Muscle of leg (tissue), 11 donors: ENCODE results near the gene ZFC3H1. TPM values are rescaled to one million over a fixed set of nuclear protein-coding genes. Genes with fewer than 3 reads are reported as not detected.

Source experiments
- DNase-seq: peaks from one replicate; pipeline ENCODE4 v3.0.0; 2013
- H3K27ac ChIP-seq: one replicate; pipeline ENCODE4 v1.5.1; 2013; ENCODE audit warnings: mild to moderate bottlenecking, low read length, control low read depth
- H3K27me3 ChIP-seq: one replicate; pipeline ENCODE4 v1.6.1; 2013; ENCODE audit warnings: low read length; ENCODE audit not compliant: control insufficient read depth, insufficient read depth
- H3K36me3 ChIP-seq: one replicate; pipeline ENCODE4 v1.6.1; 2013; ENCODE audit warnings: low read length; ENCODE audit not compliant: control insufficient read depth, insufficient read depth
- H3K4me1 ChIP-seq: one replicate; pipeline ENCODE4 v1.6.1; 2013; ENCODE audit warnings: low read length; ENCODE audit not compliant: control insufficient read depth, insufficient read depth
- H3K4me3 ChIP-seq: one replicate; pipeline ENCODE4 v1.5.1; 2013; ENCODE audit warnings: low read length, control low read depth
- H3K9me3 ChIP-seq: replicated peaks from 2 replicates; pipeline ENCODE4 v1.6.1; 2013; ENCODE audit warnings: low read depth, low read length; ENCODE audit not compliant: control insufficient read depth
- WGBS: methylation state at CpG from one replicate; pipeline ENCODE4 v1.1.5; 2013; ENCODE audit warnings: missing lambda C conversion rate; ENCODE audit not compliant: insufficient coverage; 5-methylcytosine and 5-hydroxymethylcytosine counted together
- polyA plus RNA-seq, 8 donors: library from polyadenylated mRNA; unstranded; fragments of 120-200 nt; gene quantifications; one replicate each; pipeline versions ENCODE4 v1.2.1 to v1.2.3, GENCODE V29; 2013; ENCODE audit warnings: inconsistent platforms in 1 of 8, low replicate concordance in 1 of 8; ENCODE audit not compliant: insufficient read length in 8 of 8, insufficient read depth in 1 of 8
- total RNA-seq: library from RNA; stranded (reverse); fragments of 120-200 nt; gene quantifications from one replicate; pipeline ENCODE4 v1.2.4, GENCODE V29; 2013

Gene ZFC3H1
- total and polyA plus RNA-seq, 9 donors: 25.5 to 44.3 (median 32.7) TPM

DNA sequence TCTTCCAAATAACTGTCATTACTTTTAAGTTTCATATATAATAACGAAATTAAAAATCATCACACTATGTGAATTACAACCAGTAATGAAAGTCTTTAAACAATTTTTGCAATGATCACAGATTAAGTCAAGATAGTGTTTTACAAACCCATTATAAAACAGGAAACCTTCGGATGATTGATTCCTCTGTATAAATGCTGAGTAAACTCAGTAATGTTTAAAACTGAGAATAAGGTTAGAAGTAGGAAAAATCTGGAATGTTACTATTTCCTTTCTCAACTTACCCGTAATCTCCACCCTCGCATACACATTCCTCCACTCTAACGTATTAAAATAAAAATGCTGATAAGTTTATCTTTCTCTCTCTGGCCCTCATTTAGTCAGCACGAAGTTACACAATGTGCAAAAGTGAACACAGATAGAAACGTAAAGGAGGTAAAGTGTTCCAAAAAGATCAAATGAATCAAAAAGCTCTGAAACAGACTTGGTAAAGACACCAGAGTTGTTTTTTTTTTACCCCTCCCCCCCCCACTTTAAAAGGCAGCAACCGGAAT, 1.6 kb downstream of the ZFC3H1 start:
- no CpG with 5 or more reads among the region's 8 CpGs for WGBS
- no peak for DNase-seq

DNA sequence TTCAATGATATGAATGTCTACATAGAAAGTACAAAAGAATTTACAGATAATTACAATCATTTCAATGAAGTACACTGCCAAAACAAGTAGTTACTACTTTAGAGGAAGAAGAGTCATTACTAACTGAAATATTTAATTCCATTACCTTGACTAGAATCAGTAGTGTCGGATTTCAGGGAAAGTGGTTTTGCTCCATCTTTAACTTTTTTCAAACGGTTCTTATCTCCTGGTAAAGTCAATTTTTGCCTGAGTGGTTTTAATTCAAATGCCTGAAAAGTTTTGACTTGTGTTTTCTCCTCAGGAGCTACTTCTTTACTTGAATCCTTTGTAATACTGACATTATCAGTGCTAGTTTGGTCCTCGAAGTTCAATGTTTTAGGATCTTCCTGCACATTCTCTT, 6.9 kb downstream of the ZFC3H1 start:
- no peak for DNase-seq
- H3K27me3 ChIP-seq: no peaks in the 10 kb centered on the region
- WGBS: no CpG with 5 or more reads among the region's 3 CpGs
- H3K36me3 ChIP-seq: peaks cover 20% of the 10 kb centered on the region
- H3K9me3 ChIP-seq: peaks cover 8% of the 10 kb centered on the region
- no peak overlapping the region for H3K4me3 ChIP-seq
- no peak overlapping the region for H3K27ac ChIP-seq
- H3K4me1 ChIP-seq: peaks cover 5% of the 10 kb centered on the region

More for the DNA sequence above, 1.6 kb downstream of the ZFC3H1 start:
- Histone ChIP-seq H3K9me3 (no peaks in the 10 kb centered on the region), H3K27me3 (no peaks in the 10 kb centered on the region), H3K4me1 (peaks cover 7% of the 10 kb centered on the region), H3K36me3 (peaks cover 14% of the 10 kb centered on the region), H3K4me3 (peak overlapping the region; percentile 95), H3K27ac (peak overlapping the region; percentile 99)

DNA sequence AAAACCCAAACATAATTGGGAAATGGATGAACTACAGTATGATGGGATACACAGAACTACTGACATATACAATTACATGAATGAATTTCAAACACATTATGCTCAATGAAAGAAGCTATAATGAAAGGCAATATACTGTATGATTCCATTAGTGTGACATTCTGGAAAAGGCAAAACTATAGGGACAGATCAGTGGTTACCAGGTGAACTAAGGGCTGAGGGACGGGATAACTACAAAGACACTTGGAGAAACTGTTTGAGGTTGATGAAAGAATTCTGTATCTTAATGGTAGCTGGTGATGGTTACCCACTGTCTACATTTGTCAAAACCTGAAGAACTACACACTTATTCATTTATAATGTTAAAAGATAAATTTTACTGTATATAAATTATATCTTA, 7.7 kb downstream of the ZFC3H1 start:
- no CpG with 5 or more reads among the region's 1 CpG for WGBS
- H3K27me3 ChIP-seq: no peaks in the 10 kb centered on the region
- H3K36me3 ChIP-seq: peaks cover 18% of the 10 kb centered on the region
- H3K9me3 ChIP-seq: peaks cover 8% of the 10 kb centered on the region
- no peak overlapping the region for H3K4me3 ChIP-seq
- DNase-seq: no peak
- no peaks in the 10 kb centered on the region for H3K4me1 ChIP-seq
- no peak overlapping the region for H3K27ac ChIP-seq

DNA sequence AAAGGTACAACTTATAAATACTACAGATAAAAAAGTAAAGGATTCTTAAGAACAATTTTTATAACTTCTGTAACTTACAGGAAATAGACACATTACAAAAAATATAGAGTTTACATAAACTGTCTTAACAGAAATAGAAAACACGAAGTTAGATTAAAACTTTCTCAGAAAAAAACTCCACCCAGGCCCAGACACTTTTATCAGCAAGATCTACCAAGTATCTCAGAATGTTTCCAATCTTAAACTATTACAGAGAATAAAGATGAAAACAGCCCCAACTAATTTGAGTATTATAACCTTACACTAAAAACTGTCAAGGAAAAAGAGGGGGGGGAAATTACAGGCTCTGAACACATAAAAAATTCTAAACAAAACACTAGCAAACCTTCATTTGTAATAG, 8.2 kb downstream of the ZFC3H1 start:
- no peak for DNase-seq
- peaks cover 8% of the 10 kb centered on the region for H3K9me3 ChIP-seq
- peaks cover 18% of the 10 kb centered on the region for H3K36me3 ChIP-seq
- no peak overlapping the region for H3K27ac ChIP-seq
- H3K27me3 ChIP-seq: no peaks in the 10 kb centered on the region
- no CpG with 5 or more reads among the region's 1 CpG for WGBS
- no peak overlapping the region for H3K4me3 ChIP-seq
- no peaks in the 10 kb centered on the region for H3K4me1 ChIP-seq

DNA sequence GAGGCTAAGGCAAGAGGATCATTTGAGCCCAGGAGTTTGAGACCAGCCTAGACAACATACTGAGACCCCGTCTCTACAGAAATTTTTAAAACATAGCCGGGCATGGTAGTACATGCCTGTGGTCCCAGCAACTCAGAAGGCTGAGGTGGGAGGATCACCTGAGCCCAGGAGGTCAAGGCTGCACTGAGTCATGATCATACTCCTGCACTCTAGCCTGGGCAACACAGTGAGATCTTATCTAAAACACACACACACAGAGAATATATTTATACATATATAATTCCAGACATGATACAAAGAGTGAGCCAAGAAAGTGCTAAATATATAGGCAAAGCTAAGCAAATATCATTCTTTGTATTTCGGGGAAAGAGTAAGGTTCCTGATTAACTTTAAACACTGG, 9.4 kb downstream of the ZFC3H1 start:
- DNase-seq: no peak
- no peaks in the 10 kb centered on the region for H3K4me1 ChIP-seq
- no peak overlapping the region for H3K27ac ChIP-seq
- no peak overlapping the region for H3K4me3 ChIP-seq
- 100% methylated on average over 1 of the region's 3 CpGs for WGBS
- peaks cover 17% of the 10 kb centered on the region for H3K36me3 ChIP-seq
- no peaks in the 10 kb centered on the region for H3K27me3 ChIP-seq
- peaks cover 8% of the 10 kb centered on the region for H3K9me3 ChIP-seq

DNA sequence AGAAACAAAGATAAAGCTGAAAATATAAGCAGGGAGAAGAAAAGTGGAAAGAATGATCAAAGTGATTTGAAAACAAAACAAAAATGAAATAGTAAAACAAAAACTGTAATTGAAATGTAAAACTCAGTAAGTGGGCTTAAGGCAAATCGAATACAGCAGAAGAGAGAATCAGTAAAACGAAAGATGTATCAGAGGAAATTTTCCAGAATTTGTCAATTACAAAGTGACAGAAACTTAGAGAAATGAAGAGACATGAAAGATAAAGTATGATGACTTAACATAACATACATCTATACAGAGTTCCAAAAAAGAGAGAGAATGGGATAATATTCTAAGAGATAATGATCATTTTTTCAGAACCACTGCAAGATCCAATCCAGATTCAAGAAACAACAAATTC, 10.5 kb downstream of the ZFC3H1 start:
- H3K27me3 ChIP-seq: no peaks in the 10 kb centered on the region
- H3K4me1 ChIP-seq: no peaks in the 10 kb centered on the region
- no peak overlapping the region for H3K4me3 ChIP-seq
- no peak overlapping the region for H3K27ac ChIP-seq
- H3K9me3 ChIP-seq: peaks cover 8% of the 10 kb centered on the region
- no CpG with 5 or more reads among the region's 2 CpGs for WGBS
- H3K36me3 ChIP-seq: peaks cover 9% of the 10 kb centered on the region
- no peak for DNase-seq

DNA sequence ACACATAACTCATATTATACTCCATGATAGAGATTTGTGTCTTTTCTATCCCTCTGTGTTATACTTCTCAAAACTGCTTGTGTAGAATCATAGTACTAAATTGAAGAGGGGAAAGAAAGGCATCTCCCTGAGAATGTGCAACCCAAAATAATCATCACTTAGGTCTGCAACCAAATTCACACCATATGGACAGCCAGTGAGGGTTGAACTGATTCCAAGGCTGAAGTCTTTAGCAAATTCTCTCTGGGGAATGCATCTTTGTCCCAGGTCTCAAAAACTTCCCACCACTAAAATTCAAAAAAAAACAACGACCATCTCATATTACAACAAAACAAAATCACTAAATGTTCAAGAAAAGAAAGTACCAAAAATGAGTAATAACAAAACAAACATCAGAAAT, 11.0 kb downstream of the ZFC3H1 start:
- no CpG with 5 or more reads among the region's 1 CpG for WGBS
- H3K27ac ChIP-seq: no peak overlapping the region
- H3K4me3 ChIP-seq: no peak overlapping the region
- peaks cover 8% of the 10 kb centered on the region for H3K9me3 ChIP-seq
- no peaks in the 10 kb centered on the region for H3K27me3 ChIP-seq
- DNase-seq: no peak
- H3K4me1 ChIP-seq: no peaks in the 10 kb centered on the region
- peaks cover 9% of the 10 kb centered on the region for H3K36me3 ChIP-seq

DNA sequence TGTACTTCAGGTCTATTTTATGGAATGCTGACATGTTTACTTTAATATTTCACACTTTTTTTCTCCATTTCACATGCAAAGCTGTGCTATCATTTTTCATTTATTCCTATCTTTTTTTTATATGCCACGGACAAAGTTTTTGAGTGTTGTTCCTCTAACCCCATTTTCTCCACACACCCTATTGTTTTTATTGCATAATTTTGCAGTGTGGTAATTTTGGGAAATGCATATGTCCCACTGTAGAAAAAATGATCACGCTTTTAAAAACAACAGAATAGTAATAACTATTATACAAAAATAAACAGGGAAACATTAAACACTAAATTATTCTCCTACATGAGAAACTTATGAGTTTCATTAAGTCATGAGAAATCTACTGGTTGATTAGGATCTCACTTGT, 14.2 kb downstream of the ZFC3H1 start:
- peaks cover 8% of the 10 kb centered on the region for H3K9me3 ChIP-seq
- no CpG with 5 or more reads among the region's 2 CpGs for WGBS
- no peak overlapping the region for H3K4me3 ChIP-seq
- H3K36me3 ChIP-seq: peaks cover 11% of the 10 kb centered on the region
- no peak overlapping the region for H3K27ac ChIP-seq
- DNase-seq: no peak
- no peaks in the 10 kb centered on the region for H3K4me1 ChIP-seq
- no peaks in the 10 kb centered on the region for H3K27me3 ChIP-seq

DNA sequence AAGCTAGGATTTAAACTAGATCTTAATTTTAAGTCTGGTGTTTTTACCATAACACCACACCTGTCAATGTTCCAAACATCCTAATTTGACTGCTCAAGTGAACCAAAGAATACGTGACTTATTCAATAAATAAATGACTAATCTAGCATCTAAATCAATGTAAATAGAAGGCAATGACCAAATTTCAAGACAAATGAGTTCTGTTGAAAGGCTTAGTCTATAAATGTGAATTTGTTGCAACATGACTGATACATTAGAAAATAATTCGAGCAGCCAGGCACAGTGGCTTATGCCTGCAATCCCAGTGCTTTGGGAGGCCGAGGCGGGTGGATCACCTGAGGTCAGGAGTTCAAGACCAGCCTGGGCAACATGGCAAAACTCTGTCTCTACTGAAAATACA, 15.1 kb downstream of the ZFC3H1 start:
- Histone ChIP-seq H3K27me3 (no peaks in the 10 kb centered on the region), H3K36me3 (peaks cover 7% of the 10 kb centered on the region), H3K4me3 (no peak overlapping the region), H3K9me3 (peaks cover under 1% of the 10 kb centered on the region), H3K27ac (no peak overlapping the region), H3K4me1 (no peaks in the 10 kb centered on the region)
- 90% methylated on average over 3 of the region's 4 CpGs for WGBS
- no peak for DNase-seq

DNA sequence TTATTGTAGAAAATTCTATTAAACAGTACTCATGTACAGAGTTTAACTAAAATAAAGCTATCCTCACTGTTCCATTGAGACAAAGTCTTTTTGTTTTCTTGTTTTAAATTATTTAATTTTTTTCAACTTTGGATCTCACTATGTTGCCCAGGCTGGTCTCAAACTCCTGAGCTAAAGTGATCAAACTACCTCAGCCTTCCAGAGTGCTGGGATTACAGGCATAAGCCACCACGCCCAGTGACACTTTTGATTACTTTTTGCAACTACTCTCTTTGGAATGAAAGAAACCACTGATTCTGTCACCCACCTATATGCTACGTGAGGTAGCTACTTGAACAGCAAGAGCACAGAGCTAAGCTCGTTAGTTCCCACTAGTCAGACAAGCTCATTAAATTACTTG, 17.1 kb downstream of the ZFC3H1 start:
- Histone ChIP-seq H3K27me3 (no peaks in the 10 kb centered on the region), H3K4me3 (no peak overlapping the region), H3K36me3 (peaks cover 10% of the 10 kb centered on the region), H3K27ac (no peak overlapping the region), H3K9me3 (no peaks in the 10 kb centered on the region), H3K4me1 (no peaks in the 10 kb centered on the region)
- DNase-seq: no peak
- WGBS: 97% methylated on average over 3 of the region's 3 CpGs

DNA sequence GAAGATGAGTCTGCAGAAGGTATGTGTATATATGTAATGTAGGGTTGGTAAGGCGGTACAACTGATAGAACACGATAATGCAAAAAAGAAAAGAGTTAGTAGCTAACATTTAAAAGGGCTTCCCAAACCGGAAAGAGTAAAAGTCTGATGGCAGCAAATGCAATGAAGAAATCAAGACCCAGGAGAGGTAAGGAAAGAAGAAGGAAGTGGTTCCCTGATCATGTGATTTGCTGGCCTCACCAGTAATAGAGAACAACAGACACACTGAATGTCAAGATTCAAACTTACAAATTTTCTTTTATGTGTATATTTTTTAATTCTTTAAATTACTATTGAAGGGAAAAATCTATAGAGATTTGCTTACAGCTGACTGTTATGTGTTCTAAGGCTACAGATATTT, 18.4 kb downstream of the ZFC3H1 start:
- Histone ChIP-seq H3K27ac (no peak overlapping the region), H3K9me3 (no peaks in the 10 kb centered on the region), H3K36me3 (peaks cover 16% of the 10 kb centered on the region), H3K27me3 (no peaks in the 10 kb centered on the region), H3K4me3 (no peak overlapping the region), H3K4me1 (no peaks in the 10 kb centered on the region)
- WGBS: 63% methylated on average over 3 of the region's 3 CpGs
- peak; percentile 69 for DNase-seq
